Osteocyte (in vitro differentiated cells): ENCODE data around the gene HTD2. TPM values are rescaled to one million over a fixed set of nuclear protein-coding genes. Genes with fewer than 3 reads are reported as not detected.
"Not testable (repeated sequence)": the region's sequence is repeated elsewhere in the genome, so short reads cannot be mapped to it uniquely, and the experiment has no call there.

ENCODE experiments used
- DNase-seq: peaks from one replicate; pipeline ENCODE4 v3.0.0; 2021; ENCODE audit warnings: mixed read lengths; ENCODE audit not compliant: unreplicated experiment; ENCODE audit errors: extremely low spot score
- H3K27ac Mint-ChIP-seq: one replicate; pipeline ENCODE4 v1.8.0; 2021; ENCODE audit warnings: mild to moderate bottlenecking, mixed read lengths; ENCODE audit not compliant: unreplicated experiment
- H3K27me3 Mint-ChIP-seq: one replicate; pipeline ENCODE4 v1.8.0; 2021; ENCODE audit warnings: mixed read lengths; ENCODE audit not compliant: unreplicated experiment
- H3K36me3 Mint-ChIP-seq: one replicate; pipeline ENCODE4 v1.8.0; 2021; ENCODE audit warnings: mixed read lengths; ENCODE audit not compliant: unreplicated experiment
- H3K4me1 Mint-ChIP-seq: one replicate; pipeline ENCODE4 v1.8.0; 2021; ENCODE audit warnings: mixed read lengths; ENCODE audit not compliant: unreplicated experiment
- H3K4me3 Mint-ChIP-seq: one replicate; pipeline ENCODE4 v1.8.0; 2021; ENCODE audit warnings: mild to moderate bottlenecking, moderate library complexity, mixed read lengths; ENCODE audit not compliant: unreplicated experiment
- H3K9me3 Mint-ChIP-seq: one replicate; pipeline ENCODE4 v1.8.0; 2021; ENCODE audit warnings: mixed read lengths; ENCODE audit not compliant: unreplicated experiment
- CTCF ChIP-seq: fragments of 200-600 bp; sonication (generic); IDR thresholded peaks from 2 replicates; pipeline ENCODE4 v1.5.0; 2021; ENCODE audit warnings: antibody characterized with exemption, mild to moderate bottlenecking, moderate library complexity
- total RNA-seq: library from RNA; stranded (reverse); gene quantifications from 2 replicates; pipeline ENCODE4 v1.2.1, GENCODE V29; 2021

HTD2 gene
- total RNA-seq, 1 donor from 2014 or later = 3.2 TPM

GRCh38 chr3:58261954-58262666 is 44.2 kb upstream of the HTD2 start:
- H3K9me3 Mint-ChIP-seq = no peaks in the 10 kb centered on the region
- no peaks in the 10 kb centered on the region for H3K27me3 Mint-ChIP-seq
- TF ChIP-seq CTCF = no peak
- no peak overlapping the region for H3K4me3 Mint-ChIP-seq
- H3K36me3 Mint-ChIP-seq = peaks cover 7% of the 10 kb centered on the region
- no peak for DNase-seq
- H3K4me1 Mint-ChIP-seq = no peaks in the 10 kb centered on the region
- H3K27ac Mint-ChIP-seq = no peak overlapping the region

- Mint-ChIP-seq H3K9me3 (no peaks in the 10 kb centered on the region), H3K27me3 (no peaks in the 10 kb centered on the region), H3K4me3 (no peak overlapping the region), H3K36me3 (no peaks in the 10 kb centered on the region), H3K4me1 (no peaks in the 10 kb centered on the region), H3K27ac (no peak overlapping the region)
- DNase-seq = no peak
- no peak for TF ChIP-seq CTCF
Measured at GRCh38 chr3:58266577-58266976, 39.7 kb upstream of the HTD2 start.

GRCh38 chr3:58267543-58267942 is 38.8 kb upstream of the HTD2 start:
- H3K27me3 Mint-ChIP-seq, DNase-seq, H3K9me3 Mint-ChIP-seq, H3K4me3 Mint-ChIP-seq, H3K36me3 Mint-ChIP-seq, H3K4me1 Mint-ChIP-seq, H3K27ac Mint-ChIP-seq: not testable (repeated sequence)

GRCh38 chr3:58269356-58269755 is 37.0 kb upstream of the HTD2 start:
- Mint-ChIP-seq H3K9me3 (no peaks in the 10 kb centered on the region), H3K27ac (no peak overlapping the region), H3K4me3 (no peak overlapping the region), H3K36me3 (peaks cover 6% of the 10 kb centered on the region), H3K4me1 (peaks cover 10% of the 10 kb centered on the region), H3K27me3 (no peaks in the 10 kb centered on the region)
- TF ChIP-seq CTCF = no peak
- no peak for DNase-seq

- DNase-seq = no peak
- peaks cover 11% of the 10 kb centered on the region for H3K36me3 Mint-ChIP-seq
- no peak overlapping the region for H3K27ac Mint-ChIP-seq
- no peaks in the 10 kb centered on the region for H3K27me3 Mint-ChIP-seq
- H3K4me3 Mint-ChIP-seq = no peak overlapping the region
- peaks cover 10% of the 10 kb centered on the region for H3K4me1 Mint-ChIP-seq
- TF ChIP-seq CTCF = no peak
- H3K9me3 Mint-ChIP-seq = no peaks in the 10 kb centered on the region
Measured at GRCh38 chr3:58270485-58270884, 35.8 kb upstream of the HTD2 start.
